HUDEP-2 (cell line): ENCODE measurements around the gene IRS1.
"Not testable (repeated sequence)": the region's sequence is repeated elsewhere in the genome, so short reads cannot be mapped to it uniquely, and the experiment has no call there.

Experiments
- DNase-seq, 76 experiments: peaks; one replicate each; lab custom pipeline; 2025; ENCODE audit not compliant: unreplicated experiment in 76 of 76; lab: John Stamatoyannopoulos, UW

The IRS1 gene, protein sequence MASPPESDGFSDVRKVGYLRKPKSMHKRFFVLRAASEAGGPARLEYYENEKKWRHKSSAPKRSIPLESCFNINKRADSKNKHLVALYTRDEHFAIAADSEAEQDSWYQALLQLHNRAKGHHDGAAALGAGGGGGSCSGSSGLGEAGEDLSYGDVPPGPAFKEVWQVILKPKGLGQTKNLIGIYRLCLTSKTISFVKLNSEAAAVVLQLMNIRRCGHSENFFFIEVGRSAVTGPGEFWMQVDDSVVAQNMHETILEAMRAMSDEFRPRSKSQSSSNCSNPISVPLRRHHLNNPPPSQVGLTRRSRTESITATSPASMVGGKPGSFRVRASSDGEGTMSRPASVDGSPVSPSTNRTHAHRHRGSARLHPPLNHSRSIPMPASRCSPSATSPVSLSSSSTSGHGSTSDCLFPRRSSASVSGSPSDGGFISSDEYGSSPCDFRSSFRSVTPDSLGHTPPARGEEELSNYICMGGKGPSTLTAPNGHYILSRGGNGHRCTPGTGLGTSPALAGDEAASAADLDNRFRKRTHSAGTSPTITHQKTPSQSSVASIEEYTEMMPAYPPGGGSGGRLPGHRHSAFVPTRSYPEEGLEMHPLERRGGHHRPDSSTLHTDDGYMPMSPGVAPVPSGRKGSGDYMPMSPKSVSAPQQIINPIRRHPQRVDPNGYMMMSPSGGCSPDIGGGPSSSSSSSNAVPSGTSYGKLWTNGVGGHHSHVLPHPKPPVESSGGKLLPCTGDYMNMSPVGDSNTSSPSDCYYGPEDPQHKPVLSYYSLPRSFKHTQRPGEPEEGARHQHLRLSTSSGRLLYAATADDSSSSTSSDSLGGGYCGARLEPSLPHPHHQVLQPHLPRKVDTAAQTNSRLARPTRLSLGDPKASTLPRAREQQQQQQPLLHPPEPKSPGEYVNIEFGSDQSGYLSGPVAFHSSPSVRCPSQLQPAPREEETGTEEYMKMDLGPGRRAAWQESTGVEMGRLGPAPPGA (N-terminal part only)

DNA sequence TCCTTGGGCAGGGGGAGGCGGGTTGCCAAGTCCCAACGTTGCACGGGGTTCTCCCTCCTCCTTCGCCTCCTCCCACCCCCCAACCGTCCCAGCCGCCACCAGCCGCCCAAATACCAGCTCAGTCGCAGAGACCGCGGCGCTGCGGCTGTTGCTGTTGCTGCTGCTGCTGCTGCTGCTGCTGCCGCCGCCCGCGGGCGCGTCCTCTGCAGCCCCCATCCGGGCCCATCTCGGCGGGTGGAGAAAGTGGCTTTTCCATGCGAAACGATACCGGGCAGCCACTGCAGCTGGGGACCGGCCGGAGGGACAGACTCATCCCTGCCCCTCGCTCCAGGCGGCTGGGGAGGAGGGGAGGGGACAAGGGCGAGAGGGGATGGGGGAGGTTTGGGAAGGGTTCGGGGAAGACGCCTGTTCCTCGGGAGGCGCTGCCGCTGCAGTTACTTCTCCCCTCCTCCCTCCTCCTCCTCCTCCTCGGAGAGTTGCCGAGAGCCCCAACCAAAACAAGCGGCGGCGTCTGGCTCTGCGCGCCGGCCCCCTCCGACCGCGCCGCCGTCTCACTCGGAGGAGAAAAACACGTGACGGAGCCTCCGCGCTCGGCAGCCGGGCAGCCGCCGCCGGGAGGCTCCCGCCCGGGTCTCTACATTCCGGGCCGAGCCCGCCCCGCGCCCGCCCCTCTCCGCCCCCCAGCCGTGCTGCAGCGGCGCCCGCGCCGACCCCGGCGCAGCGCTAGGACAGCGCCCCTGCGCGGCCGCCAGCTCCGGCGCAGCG lies at the start of gene IRS1:
Gene IRS1, minus strand, starts transcription at position 610 of the 765 bp plus-strand sequence. CDS start 1,082 bp downstream, outside the sequence.
- peak in 46 of 76 experiments; percentile 1 to 60 (median 30) for DNase-seq

DNA sequence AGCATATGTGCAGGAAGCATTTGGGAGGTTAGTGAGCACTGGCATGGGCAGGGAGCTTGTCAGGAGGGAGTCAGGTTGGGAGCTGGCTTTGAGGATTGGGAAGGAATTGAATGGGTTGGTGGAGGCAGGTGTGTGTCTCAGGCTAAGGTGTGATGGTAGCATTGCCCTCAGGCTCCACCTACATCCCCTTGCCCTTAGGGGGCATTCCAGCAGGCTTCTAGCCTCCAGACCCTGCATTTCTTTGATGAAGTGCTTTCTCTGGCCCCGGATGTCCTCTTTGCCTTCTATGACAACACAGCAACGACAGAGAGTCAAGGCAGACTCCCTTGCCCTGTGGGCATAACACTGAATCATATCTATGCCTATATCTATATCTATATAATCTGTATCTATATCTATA lies 49.7 kb upstream of the IRS1 start:
- DNase-seq = no peak

DNA sequence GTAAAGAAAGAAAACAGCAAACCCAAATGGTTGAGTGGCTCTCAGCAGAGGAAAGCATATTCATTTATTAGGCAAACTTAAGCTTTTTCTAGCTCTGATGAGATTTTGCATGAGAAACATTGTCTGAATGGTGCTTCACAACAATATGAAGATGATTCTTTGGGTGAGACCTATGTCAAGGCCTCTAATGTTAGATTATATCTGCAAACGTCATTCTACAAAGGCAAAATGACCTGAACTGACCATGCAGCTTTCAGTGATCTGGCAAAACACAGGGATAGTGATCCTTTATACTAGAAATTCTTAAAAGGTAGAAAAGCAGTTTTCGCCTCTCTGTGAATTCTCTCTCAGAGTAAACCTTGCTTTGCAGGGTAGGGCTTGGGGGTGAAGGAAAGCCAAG lies 47.9 kb upstream of the IRS1 start:
- no peak for DNase-seq

DNA sequence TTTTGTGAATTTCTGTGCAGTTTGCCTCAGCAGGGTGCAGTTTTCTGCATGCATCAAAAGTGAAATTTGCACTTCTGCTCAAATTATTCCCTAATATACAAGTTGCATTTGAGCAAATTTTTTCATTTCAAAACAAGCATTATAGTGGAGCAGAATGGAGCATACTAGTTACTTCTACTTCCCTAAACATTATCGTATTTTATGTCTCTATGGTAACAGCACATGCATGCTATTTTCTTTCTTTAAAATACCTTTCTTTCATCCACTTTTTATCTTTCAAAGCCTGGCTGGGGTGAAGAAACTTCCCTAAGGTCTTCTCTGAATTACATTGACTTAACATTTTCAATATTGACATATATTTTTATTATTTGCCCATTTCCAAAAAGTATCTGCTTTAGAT lies 47.5 kb upstream of the IRS1 start:
- no peak for DNase-seq

DNA sequence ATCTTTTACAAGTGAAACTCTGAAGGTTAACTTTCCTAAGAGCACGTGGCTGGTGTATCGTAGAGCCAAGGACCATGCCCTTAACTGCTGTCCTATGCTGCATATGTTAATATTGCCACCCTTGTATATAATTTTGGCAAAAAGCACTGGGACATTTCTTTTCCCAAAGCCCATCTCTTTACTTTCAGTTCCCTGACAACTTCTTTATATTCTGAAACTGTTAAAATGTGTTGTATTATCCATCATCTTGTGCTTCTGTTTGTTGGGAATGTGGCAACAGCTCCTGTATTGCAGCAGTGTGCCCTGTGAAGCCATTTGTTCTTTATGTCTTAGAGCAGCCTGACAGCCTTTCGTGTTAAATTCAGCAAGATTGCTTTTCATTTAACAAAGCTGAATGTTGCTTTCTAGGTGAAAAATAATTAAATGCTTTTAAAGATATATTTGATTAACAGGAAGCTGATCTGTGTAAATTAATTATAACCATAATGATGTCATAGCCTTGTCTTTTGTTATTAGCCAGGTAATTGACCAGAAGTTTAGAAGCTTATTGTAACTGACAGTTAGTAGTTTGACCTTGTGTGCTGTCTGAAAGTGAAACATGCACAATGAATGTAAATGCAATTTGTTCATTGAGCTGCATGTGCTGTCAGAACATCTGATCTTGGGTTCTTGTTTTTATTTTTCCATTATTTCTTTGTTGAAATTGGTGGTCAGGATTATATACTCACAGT lies 45.9 kb upstream of the IRS1 start:
- DNase-seq = no peak

DNA sequence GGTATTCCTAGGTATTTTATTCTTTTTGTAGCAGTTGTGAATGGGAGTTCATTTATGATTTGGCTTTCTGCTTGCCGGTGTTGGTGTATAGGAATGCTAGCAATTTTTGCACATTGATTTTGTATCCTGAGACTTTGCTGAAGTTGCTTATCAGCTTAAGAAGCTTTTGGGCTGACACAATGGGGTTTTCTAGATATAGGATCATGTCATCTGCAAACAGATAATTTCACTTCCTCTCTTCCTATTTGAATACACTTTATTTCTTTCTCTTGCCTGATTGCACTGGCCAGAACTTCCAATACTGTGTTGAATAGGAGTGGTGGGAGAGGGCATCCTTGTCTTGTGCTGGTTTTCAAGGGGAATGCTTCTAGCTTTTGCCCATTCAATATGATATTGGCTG lies 43.4 kb upstream of the IRS1 start:
- DNase-seq = not testable (repeated sequence)

DNA sequence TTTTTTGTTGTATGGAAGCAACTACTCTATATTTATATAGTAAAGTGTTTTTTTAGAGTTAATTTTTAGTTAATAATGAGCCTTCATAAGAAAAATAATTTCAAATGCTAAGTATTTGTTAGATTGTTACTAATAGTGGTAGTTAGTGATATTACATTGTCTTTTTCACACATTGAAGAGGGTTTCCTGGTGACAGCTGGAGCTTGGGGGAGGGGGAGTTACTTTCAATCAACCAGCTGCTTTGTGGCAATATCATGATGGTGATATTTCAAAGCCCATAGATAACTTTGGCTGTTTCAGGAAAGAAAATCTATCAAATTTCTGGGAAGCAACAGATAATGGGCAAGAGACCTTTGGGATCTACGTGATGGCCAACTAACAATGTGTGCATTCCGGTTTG lies 40.3 kb upstream of the IRS1 start:
- no peak for DNase-seq

DNA sequence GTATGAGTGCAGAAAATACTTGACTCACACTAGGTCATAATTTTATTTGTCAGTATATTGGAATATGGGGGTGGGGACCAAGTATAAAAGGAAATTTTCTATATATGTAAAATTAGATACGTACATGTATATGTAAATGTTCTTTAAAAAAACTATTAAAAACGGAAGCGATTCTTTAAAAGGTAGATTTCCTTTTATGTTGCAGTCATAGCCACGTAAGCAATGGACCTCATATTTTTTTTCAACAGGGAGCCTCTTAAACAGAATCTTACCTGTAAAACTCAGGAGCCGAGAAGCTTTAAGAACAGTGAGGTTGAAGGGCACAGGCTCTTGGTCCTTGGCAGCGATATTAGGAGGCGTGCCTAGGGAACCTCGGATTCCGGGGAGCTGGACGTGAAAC lies 39.5 kb upstream of the IRS1 start:
- DNase-seq = no peak

DNA sequence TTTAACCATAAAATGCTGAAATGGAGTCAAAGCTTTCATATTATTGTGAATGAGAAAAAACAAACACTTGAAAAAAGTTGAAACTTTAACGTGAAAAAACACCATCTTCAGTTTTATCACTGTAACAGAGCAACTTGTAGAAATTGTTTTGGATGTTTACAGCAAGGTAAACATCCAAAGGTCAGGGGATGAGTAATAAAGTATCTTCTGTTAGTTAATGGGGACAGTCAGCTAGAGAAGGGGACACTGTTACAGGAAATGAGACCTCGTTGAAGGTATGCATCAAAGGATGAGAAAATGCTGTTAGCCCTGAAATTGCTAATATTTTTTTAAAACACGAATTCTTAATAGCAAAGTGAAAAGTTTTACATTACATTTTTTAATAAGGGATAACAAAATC lies 39.1 kb upstream of the IRS1 start:
- DNase-seq = no peak

DNA sequence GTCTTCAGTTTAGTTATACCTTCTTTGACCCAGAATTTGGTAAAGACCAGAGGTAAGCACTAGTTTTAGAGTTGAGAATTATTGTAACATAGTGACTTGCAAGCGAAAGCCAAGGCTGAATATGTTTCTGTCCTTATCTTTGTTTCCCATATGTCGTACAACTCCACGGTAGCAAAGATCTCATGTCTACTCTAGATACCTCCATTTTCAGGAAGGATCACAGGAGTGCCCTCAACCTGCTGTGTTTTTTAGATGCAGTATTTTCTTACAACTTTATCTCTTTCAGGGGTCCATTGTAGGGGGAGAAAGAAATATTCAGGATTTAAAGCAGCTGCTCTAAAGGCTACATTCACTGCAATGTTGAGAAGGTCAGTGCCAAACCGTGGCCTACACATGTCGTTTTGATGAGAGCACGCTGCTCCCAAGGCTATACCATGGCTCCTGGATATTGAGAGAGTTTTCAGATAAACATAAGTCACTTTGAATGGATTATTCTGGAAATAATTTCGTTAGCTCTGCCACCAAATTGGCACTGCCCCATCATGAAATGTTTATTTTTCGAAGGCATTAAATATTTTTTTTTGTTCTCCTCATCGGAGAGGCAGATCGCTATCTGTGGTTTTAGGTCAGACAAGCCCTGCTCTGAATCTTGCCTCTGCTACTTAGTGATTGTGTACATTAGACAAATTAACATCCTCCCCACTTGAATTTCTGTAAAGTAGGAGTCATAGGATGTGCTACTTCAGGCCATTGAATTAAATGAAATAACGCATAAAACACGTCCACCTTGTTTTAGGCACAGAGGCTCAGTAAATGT lies 38.4 kb upstream of the IRS1 start:
- DNase-seq = peak in 40 of 76 experiments; percentile 2 to 76 (median 39)

DNA sequence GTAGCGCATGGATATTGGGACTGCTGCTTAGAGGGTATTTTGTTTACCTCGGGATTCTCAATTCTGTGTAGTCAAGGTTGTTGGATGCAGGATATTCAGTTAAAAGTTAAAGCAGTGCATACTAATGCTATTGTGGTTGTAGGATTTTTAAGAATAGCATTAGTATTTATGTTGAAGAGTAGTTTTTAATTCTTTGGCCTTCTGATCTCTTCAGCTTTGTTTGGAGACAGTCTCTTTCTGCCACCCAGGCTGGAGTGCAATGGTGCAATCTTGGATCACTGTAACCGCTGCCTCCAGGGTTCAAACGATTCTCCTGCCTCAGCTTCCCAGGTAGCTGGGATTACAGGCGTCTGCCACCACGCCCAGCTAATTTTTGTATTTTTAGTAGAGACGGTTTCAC lies 37.7 kb upstream of the IRS1 start:
- DNase-seq = no peak

DNA sequence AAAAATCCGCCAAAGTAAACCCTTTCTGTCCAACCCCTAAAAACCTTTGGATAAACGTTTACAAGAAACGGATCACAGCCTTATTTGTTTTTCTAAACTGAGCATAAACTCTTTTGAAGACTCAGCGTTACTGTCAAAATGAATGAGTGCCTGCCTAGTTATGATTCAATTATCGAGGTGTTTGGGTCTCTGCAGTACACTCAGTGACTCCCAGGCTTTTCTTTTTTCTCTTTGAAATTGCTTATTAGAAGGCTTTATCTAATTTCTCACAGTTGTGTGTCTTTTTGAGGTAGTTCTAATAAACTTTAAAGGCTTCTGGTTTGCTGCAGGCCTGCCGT lies 36.9 kb upstream of the IRS1 start:
- DNase-seq = peak in 2 of 76 experiments; percentile 36 to 46

DNA sequence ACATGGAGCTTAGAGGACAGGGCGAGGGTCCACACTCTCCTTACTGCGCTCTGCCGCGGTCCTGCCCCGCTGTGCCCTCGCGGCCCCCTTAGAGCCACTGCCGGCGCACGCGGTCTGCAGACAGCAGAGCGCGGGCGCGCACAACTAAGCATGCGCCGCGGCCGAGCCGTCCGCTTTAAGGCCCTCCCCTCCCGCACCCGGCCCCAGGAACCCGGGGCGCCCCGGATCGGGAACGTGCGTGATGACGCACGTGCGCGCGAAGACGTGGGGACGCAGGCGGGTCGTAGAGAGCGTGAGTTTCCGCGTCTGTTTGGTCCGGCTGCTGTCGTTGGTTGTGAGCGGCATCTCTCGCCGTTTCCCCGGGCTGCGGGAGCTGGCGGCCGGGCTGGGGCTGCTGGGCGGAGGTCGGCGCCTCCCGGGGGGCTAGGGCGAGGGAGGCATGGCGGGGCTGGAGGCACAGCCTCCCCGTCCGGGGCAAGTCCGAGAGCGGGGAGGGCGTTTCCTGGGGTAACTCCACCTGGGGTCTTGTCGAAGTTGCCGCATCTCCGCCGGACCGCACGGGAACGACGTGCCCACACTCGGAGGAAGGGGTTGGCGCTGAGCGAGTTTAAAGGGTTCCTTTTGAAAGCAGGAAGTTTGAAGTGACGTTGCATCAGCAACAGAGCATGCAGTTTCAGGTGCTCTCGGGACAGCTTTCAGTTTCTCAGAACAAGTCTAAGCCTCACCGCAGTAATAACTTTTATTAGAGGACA lies 36.4 kb upstream of the IRS1 start, which contains the start of gene RHBDD1:
Gene RHBDD1, plus strand, starts transcription at position 259 of the 752 bp plus-strand sequence. CDS start 28,640 bp downstream, outside the sequence.
- peak; percentile 35 to 92 (median 86) for DNase-seq

DNA sequence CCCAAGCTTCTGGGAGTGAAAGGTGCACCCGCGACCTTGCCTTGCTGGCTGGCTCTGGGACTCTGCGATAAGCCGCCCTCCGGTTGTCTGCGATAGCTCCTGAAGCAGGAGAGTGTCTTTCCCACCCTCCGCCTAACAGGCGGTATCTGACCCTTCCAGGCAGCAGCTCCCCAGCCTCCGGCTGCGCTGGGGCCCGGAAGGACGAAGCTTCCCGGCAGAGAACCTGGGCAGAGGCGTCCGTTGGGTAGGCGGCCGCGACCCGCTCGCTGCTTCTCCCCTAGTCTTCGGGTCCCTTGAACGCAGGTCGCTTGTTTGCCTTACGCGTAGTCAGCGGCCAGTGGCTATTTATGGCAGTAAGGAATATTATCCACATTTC lies 35.8 kb upstream of the IRS1 start:
- DNase-seq = peak in 74 of 76 experiments; percentile 15 to 89 (median 70)

DNA sequence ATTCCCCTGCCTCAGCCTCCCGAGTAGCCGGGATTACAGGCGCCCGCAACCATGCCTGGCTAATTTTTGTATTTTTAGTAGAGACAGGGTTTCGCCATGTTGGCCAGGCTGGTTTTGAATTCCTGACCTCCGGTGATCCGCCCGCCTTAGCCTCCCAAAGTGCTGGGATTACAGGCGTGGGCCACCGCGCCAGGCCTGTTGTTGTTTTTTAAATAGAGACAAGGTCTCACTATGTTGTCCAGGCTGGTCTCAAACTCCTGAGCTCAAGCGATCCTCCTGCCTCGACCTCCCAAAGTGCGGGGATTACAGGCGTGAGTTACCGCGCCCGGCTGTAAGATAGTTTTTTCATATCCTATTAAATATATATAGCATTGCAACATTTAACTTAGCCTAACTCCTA lies 35.3 kb upstream of the IRS1 start:
- not testable (repeated sequence) for DNase-seq

DNA sequence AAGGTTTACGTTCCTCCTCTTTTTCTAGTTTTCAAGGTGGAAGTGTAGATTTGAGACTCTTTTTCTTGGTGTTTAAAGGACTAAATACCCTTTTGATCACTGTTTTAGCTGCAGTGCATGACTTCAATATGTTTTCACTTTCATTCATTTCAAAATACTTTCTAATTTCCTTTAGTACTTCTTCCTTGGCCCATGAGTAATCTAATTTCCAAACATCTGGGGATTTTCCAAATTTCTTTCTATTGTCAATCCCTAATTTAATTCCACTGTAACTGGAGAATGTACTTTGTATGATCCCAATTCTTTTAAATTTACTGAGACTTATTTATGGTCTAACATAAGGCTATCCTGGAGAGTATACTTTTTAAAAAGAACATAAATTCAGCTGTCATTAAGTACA lies 32.4 kb upstream of the IRS1 start:
- no peak for DNase-seq

DNA sequence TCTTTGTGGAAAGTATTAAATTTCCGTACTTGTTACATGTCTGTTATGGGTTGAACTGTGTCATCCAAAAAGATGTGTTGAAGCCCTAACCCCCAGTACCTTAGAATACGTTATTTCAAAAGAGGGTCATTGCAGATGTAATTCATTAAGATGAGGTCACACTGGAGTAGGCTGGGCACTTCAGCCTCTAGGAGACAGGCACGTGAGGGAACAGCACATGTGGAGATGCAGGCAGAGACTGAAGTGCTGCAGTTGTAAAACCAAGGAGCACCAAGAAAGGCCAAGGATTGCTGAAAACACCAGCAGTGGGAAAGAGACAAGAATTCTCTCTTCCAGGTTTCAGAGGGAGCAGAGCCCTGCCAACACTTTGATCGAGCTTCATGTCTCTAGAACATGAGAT lies 31.6 kb upstream of the IRS1 start:
- DNase-seq = no peak
